MCF 10A (cell line): Measurements from ENCODE around the gene ADRB1. TPM values are rescaled to one million over a fixed set of nuclear protein-coding genes. Genes with fewer than 3 reads are reported as not detected.

Source experiments
- BruUV-seq: library from RNA; stranded (reverse); fragments of 400-500 nt; replicated peaks from 2 replicates; lab custom pipeline; 2021; lab: Mats Ljungman, UMichigan
- CTCF ChIA-PET: fragments of 300-600 bp; sonication (Branson Sonifier 250); formaldehyde crosslinking; extraction: SDS; loops from one replicate; lab custom pipeline; 2021; ENCODE audit warnings: antibody characterized with exemption, inconsistent platforms; lab: Yijun Ruan, JAX
- POLR2A ChIA-PET: fragments of 300-600, 350-650 bp; sonication (Branson Sonifier 250); formaldehyde crosslinking; extraction: SDS; loops from one replicate; lab custom pipeline; 2020; ENCODE audit warnings: antibody characterized with exemption, inconsistent platforms; lab: Yijun Ruan, JAX
- DNase-seq: peaks from one replicate; pipeline ENCODE4 v3.0.0-alpha.2; 2018; ENCODE audit not compliant: unreplicated experiment
- H3K27ac Mint-ChIP-seq: one replicate; pipeline ENCODE4 v1.8.0; 2022; ENCODE audit warnings: mild to moderate bottlenecking, low read depth, mixed read lengths; ENCODE audit not compliant: unreplicated experiment
- H3K27me3 Mint-ChIP-seq: one replicate; pipeline ENCODE4 v1.8.0; 2022; ENCODE audit warnings: mixed read lengths; ENCODE audit not compliant: insufficient read depth, unreplicated experiment
- H3K36me3 Mint-ChIP-seq: one replicate; pipeline ENCODE4 v1.8.0; 2022; ENCODE audit warnings: mild to moderate bottlenecking, moderate library complexity, mixed read lengths; ENCODE audit not compliant: insufficient read depth, unreplicated experiment
- H3K4me1 Mint-ChIP-seq: one replicate; pipeline ENCODE4 v1.8.0; 2022; ENCODE audit warnings: mixed read lengths; ENCODE audit not compliant: insufficient read depth, unreplicated experiment
- H3K4me3 Mint-ChIP-seq: one replicate; pipeline ENCODE4 v1.8.0; 2022; ENCODE audit warnings: mild to moderate bottlenecking, moderate library complexity, mixed read lengths; ENCODE audit not compliant: unreplicated experiment
- H3K9me3 Mint-ChIP-seq: one replicate; pipeline ENCODE4 v1.8.0; 2022; ENCODE audit warnings: mixed read lengths; ENCODE audit not compliant: unreplicated experiment
- intact Hi-C: fragments of 100-400 bp; cut with micrococcal nuclease; formaldehyde crosslinking; loops from 2 replicates; pipeline ENCODE4 v1.14.1; 2022
- total RNA-seq: library from RNA; stranded (reverse); gene quantifications from 2 replicates; pipeline ENCODE4 v1.2.3, GENCODE V29; 2022
- TF ChIP-seq, protein P1 (sequence below): fragments of 200-600 bp; IDR thresholded peaks from one replicate; pipeline ENCODE4 v1.8.0; 2022; ENCODE audit warnings: antibody characterized with exemption, mild to moderate bottlenecking; ENCODE audit not compliant: unreplicated experiment

Gene ADRB1
- total RNA-seq, 1 experiment from 2014 or later: 0.28 TPM

DNA sequence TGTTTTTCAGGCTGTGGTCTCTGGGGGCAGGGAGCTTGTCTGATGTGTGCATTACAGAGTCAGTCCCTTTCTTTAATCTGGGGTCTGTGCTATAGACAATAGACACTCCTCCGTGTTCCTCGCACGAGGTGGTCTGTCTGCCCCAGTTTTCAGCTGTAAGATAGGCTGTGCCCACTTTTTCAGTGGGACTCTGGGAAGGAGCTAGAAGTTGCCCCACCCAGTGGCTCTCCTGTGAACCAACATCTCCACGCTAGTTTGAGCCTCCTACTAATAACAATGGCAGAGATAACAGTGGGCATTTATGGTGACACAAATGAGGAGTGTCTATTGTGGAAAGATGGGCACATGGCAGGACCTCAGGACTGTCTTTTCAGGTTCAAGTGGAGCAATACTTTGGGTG lies 44.0 kb downstream of the ADRB1 start:
- Mint-ChIP-seq H3K4me3 (no peak overlapping the region), H3K4me1 (no peaks in the 10 kb centered on the region), H3K27me3 (no peaks in the 10 kb centered on the region), H3K9me3 (no peaks in the 10 kb centered on the region), H3K27ac (no peak overlapping the region), H3K36me3 (peaks cover 6% of the 10 kb centered on the region)
- no peak for DNase-seq
- no TSS peak for BruUV-seq
- POLR2A ChIA-PET: no interaction called here
- CTCF ChIA-PET: interaction anchor here (0.6 to 1.2 kb wide), 4 partner anchors 19 to 1205 kb away, joined by 3 read pairs; no protein-coding TSS in a partner anchor
- TF ChIP-seq, protein P1, sequence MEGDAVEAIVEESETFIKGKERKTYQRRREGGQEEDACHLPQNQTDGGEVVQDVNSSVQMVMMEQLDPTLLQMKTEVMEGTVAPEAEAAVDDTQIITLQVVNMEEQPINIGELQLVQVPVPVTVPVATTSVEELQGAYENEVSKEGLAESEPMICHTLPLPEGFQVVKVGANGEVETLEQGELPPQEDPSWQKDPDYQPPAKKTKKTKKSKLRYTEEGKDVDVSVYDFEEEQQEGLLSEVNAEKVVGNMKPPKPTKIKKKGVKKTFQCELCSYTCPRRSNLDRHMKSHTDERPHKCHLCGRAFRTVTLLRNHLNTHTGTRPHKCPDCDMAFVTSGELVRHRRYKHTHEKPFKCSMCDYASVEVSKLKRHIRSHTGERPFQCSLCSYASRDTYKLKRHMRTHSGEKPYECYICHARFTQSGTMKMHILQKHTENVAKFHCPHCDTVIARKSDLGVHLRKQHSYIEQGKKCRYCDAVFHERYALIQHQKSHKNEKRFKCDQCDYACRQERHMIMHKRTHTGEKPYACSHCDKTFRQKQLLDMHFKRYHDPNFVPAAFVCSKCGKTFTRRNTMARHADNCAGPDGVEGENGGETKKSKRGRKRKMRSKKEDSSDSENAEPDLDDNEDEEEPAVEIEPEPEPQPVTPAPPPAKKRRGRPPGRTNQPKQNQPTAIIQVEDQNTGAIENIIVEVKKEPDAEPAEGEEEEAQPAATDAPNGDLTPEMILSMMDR: no peak
- intact Hi-C loops: no loop called here

DNA sequence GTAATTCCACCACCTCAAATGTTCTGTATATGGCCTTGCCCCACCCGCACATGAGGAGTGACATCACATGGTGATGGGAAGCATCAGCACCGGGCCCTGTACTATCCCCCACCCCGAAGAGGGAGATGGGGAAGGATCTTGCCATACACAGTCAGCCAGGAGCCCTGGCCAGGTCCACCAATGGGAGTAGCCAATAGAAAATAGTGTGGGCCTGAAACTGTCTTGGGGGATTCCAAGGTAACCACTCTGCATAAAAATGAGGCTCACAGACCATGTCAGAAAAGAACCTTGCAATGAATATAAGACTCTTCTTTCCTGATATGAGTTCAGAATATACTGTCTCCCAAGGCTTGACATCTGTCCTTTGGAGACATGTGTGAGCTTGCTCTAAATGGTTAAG lies 51.1 kb downstream of the ADRB1 start:
- Mint-ChIP-seq H3K4me1 (no peaks in the 10 kb centered on the region), H3K4me3 (no peak overlapping the region), H3K27ac (no peak overlapping the region), H3K27me3 (no peaks in the 10 kb centered on the region), H3K9me3 (no peaks in the 10 kb centered on the region), H3K36me3 (no peaks in the 10 kb centered on the region)
- intact Hi-C loops: no loop called here
- TF ChIP-seq, protein P1: no peak
- no peak for DNase-seq
- ChIA-PET CTCF (interaction anchor here (1.0 kb wide), 1 partner anchor 11 kb away, joined by 4 read pairs; no protein-coding TSS in a partner anchor), POLR2A (no interaction called here)
- no TSS peak for BruUV-seq

DNA sequence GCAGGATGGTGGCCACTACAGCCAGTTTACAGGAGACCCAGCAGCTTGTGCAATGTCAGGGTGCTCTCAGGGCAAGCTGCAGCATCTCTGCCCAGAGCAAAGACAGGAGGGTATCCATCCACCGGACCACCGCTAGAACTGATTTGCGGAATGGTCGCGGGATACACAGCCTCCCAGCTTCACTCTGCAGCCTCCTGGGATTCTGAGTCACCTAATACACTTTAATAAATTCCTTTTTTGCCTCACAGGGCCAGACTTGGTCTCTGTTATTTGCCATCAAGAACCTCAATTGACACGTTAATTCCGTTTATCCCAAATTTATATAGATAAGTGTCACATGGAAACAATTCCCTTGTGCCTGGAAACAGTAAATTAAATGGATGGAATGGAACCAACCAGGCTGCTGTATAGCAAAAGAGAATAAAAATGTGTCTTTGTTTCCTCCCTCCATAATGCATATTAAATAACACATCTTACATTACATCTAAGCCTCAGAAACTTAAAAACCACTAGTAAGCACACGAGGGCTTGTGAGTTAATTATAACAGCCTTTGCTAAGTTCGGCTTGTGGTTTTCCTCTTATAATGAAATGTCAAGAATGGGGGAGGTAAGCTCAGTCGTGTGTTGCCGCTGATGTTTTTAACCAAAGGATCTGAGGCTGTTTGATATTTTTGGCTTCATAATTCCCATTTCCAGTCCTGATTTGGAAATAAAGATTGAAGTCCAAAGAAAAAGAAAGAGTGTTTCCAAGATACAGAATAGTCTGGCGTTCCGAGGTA lies 52.1 kb downstream of the ADRB1 start:
- Mint-ChIP-seq H3K27ac (no peak overlapping the region), H3K4me1 (no peaks in the 10 kb centered on the region), H3K27me3 (no peaks in the 10 kb centered on the region), H3K36me3 (peaks cover 4% of the 10 kb centered on the region), H3K9me3 (no peaks in the 10 kb centered on the region), H3K4me3 (no peak overlapping the region)
- TF ChIP-seq, protein P1: no peak
- intact Hi-C loops: no loop called here
- POLR2A ChIA-PET: no interaction called here
- CTCF ChIA-PET: interaction anchor here (0.8 to 1.0 kb wide), 3 partner anchors 10 to 391 kb away, joined by 3 to 4 read pairs (median 4); no protein-coding TSS in a partner anchor
- no peak for DNase-seq
- BruUV-seq: no TSS peak

Other genes starting within 250 kb of the ADRB1 start
- gene DCLRE1A, start 189.8 kb upstream of the ADRB1 start, total RNA-seq: 9.0 and 9.2 TPM in 2 replicates
- 39.8 and 40.3 TPM in 2 replicates for gene NHLRC2, start 189.2 kb upstream of the ADRB1 start, total RNA-seq
- gene CCDC186, start 130.3 kb downstream of the ADRB1 start, total RNA-seq: 20.6 and 20.9 TPM in 2 replicates
- not detected in 2 replicates for gene TDRD1, start 135.5 kb downstream of the ADRB1 start, total RNA-seq
- not detected in 2 replicates for gene VWA2, start 195.4 kb downstream of the ADRB1 start, total RNA-seq